ENCODE data around the gene RANBP3L. TPM values are rescaled to one million over a fixed set of nuclear protein-coding genes. Genes with fewer than 3 reads are reported as not detected.
"Not testable (repeated sequence)": the region's sequence is repeated elsewhere in the genome, so short reads cannot be mapped to it uniquely, and the experiment has no call there.

Gene RANBP3L
- total RNA-seq, 3 donors from 2014 or later, result 0.11 TPM; not detected in 2

DNA sequence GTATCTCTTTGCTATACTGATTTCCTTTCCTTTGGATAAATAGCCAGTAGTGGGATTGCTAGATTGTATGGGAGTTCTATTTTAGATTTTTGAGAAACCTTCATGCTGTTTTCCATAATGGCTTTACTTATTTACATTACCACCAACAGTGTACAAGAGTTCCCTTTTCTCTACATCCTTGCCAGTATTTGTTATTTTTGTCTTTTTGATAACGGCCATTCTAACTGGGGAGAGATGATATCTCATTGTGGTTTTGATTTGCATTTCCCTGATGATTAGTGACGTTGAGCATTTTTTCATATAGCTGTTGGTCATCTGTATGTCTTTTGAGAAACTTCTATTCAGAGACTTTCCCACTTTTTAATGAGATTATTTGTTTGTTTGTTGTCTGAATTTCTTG lies 85.8 kb downstream of the RANBP3L start:
- peaks cover 37% of the 10 kb centered on the region for H3K36me3 Mint-ChIP-seq (ENCODE audit: insufficient read depth)
- ATAC-seq, result no peak

DNA sequence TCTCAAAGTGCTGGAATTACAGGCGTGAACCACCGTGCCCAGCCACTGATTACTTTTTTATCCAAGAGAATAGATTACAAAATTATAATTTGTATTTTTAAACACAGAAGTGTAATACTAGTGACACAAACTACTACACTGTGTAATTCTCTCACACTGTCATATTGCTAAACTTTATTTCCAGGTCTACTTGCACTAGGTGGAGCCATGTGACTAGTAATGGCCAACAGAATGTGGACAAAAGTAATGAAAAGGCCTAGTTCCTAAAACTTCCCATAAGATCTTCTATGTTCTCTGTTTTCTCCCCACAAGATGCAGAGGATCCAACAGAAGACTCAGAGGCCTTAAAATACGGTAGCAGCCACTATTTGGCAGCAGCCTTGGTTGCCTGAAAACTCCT lies 87.3 kb downstream of the RANBP3L start:
- no peak for DNase-seq
- no peaks in the 10 kb centered on the region for H3K4me1 Mint-ChIP-seq (ENCODE audit: low read depth)

More for the DNA sequence above, 85.8 kb downstream of the RANBP3L start:
- H3K4me3 Mint-ChIP-seq, result no peak overlapping the region
- H3K9me3 Mint-ChIP-seq, result no peaks in the 10 kb centered on the region
- no peaks in the 10 kb centered on the region for H3K27me3 Mint-ChIP-seq (ENCODE audit: low read depth)
- no peak for DNase-seq
- H3K4me1 Mint-ChIP-seq (ENCODE audit: low read depth), result no peaks in the 10 kb centered on the region

DNA sequence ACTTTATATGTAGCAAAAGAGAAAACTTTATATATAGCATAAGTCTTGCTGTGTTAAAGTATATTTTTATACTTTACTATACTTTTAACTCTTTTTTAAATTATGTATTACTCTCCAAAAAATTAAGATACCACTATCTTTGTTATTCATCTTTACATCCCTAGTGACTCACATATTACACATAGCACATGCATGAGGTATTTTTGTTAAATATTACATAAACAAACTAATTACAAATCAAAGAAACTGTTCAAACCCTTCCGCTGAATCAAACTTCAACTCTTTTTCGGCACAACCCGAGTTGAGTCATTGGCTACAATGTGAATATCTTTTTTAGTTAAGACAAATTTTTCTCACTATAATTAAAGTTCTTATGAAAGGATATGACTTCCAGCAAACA lies 92.0 kb downstream of the RANBP3L start:
- ATAC-seq (no peak), DNase-seq (no peak)
- no peak overlapping the region for H3K4me3 Mint-ChIP-seq
- no peaks in the 10 kb centered on the region for H3K4me1 Mint-ChIP-seq (ENCODE audit: low read depth)
- no peaks in the 10 kb centered on the region for H3K27me3 Mint-ChIP-seq (ENCODE audit: low read depth)
- H3K36me3 Mint-ChIP-seq (ENCODE audit: insufficient read depth), result peaks cover 34% of the 10 kb centered on the region
- peaks cover 5% of the 10 kb centered on the region for H3K9me3 Mint-ChIP-seq

More for the DNA sequence above, 87.3 kb downstream of the RANBP3L start:
- no peak overlapping the region for H3K4me3 Mint-ChIP-seq
- H3K9me3 Mint-ChIP-seq, result no peaks in the 10 kb centered on the region
- H3K27me3 Mint-ChIP-seq (ENCODE audit: low read depth), result no peaks in the 10 kb centered on the region
- peaks cover 36% of the 10 kb centered on the region for H3K36me3 Mint-ChIP-seq (ENCODE audit: insufficient read depth)
- ATAC-seq, result no peak

DNA sequence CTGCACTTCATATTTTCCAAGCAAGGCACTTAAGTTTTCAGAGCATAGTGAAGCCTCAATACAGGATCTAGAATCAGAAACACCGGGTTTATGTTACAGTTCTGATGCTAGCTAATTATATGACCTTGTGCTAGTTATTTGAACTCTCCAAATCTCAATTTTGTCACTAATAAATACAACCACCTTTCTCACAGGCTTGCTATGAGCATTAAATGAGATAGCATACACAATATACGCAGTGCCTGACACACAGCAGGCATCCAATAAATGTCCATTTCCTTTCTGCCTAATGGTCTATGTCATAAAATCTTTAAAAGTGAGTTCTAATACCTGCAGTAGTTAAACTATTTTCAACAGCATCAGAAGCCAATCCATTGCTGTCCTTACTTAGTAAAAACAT lies 92.9 kb downstream of the RANBP3L start:
- Mint-ChIP-seq H3K4me1 (ENCODE audit: low read depth) (no peaks in the 10 kb centered on the region), H3K9me3 (peaks cover 5% of the 10 kb centered on the region), H3K4me3 (no peak overlapping the region), H3K36me3 (ENCODE audit: insufficient read depth) (peaks cover 33% of the 10 kb centered on the region), H3K27me3 (ENCODE audit: low read depth) (no peaks in the 10 kb centered on the region)
- no peak for ATAC-seq
- DNase-seq, result no peak

DNA sequence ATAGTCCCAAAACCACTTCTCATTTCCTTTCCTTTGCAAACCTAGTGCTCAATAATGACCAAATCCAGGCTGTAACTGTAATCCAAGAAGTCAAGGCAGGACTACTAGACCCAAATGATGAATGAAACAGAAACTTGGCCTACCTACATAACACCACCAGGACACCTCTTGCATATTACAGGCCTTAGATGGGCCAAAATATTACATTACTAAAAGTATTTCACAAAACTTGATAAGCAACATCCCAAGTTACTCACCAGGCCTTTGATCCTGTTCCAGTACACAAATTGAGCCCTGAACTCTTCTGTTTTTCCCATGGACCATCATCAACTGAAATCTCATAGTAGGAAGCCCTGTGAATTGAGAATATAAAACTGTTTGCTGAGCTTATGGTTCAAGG lies 94.8 kb downstream of the RANBP3L start:
- H3K4me3 Mint-ChIP-seq, result no peak overlapping the region
- ATAC-seq (no peak), DNase-seq (no peak)
- H3K4me1 Mint-ChIP-seq (ENCODE audit: low read depth), result no peaks in the 10 kb centered on the region
- peaks cover 24% of the 10 kb centered on the region for H3K36me3 Mint-ChIP-seq (ENCODE audit: insufficient read depth)
- H3K9me3 Mint-ChIP-seq, result peaks cover 5% of the 10 kb centered on the region
- H3K27me3 Mint-ChIP-seq (ENCODE audit: low read depth), result no peaks in the 10 kb centered on the region

DNA sequence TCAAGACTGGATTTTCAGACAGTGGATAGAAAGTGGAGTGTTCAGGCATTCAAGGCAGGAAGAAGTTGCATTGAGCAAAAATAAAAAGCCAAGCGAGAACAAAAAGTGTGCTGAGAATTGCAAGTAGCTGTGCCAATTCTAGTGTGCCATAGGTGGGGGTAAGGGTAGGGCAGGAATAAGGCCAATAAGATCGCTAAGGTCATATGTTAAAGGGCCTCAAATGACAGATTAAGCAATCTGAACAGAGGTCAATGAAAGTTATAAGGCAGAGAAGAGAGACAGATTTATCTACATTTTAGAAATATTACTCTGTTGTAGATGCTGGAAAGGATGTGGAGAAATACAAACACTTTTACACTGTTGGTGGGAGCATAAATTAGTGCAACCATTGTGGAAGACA lies 96.4 kb downstream of the RANBP3L start:
- Mint-ChIP-seq H3K4me1 (ENCODE audit: low read depth) (no peaks in the 10 kb centered on the region), H3K27me3 (ENCODE audit: low read depth) (no peaks in the 10 kb centered on the region), H3K36me3 (ENCODE audit: insufficient read depth) (peaks cover 19% of the 10 kb centered on the region), H3K4me3 (no peak overlapping the region), H3K9me3 (peaks cover 5% of the 10 kb centered on the region)
- no peak for DNase-seq
- no peak for ATAC-seq

DNA sequence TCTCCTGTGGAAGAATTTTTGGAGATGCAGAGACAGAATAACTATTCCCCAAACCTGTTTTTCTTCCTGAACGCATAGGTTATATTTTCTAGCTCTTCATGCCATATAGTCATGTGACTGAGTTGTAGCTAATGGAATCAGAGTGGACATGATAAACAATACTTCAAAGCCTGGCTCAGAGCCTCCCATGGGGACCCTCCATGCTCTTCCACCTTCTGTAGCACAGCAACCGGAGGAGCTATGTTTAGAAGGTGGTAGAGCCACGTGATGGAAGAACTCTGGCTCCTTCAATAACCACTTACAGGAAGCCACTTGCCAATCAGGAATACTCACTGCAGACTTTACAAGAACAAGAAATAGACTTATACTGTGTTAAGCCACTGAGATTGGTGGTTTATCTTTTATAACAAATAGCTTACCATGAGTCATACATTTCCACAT lies 99.2 kb downstream of the RANBP3L start:
- DNase-seq, result no peak
- peaks cover 5% of the 10 kb centered on the region for H3K9me3 Mint-ChIP-seq
- H3K4me1 Mint-ChIP-seq (ENCODE audit: low read depth), result no peaks in the 10 kb centered on the region
- peaks cover 15% of the 10 kb centered on the region for H3K36me3 Mint-ChIP-seq (ENCODE audit: insufficient read depth)
- no peaks in the 10 kb centered on the region for H3K27me3 Mint-ChIP-seq (ENCODE audit: low read depth)
- H3K4me3 Mint-ChIP-seq, result no peak overlapping the region
- ATAC-seq, result no peak

DNA sequence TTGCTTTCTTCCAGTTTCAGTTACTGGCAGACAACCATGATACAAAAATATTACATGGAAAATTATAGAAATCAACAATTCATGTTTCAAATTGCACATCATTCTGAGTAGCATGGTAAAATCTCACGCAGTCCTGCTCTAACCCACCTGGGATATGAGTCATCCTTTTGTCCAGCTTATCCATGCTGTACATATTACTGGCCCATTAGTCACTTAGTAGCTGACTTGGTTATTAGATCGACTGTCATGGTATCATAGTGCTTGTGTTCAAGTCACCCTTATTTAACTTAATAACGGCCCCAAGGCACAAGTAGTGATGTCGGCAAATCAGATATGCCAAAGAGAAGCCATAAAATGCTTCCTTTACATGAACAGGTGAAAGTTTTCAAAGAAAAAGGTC lies 101.2 kb downstream of the RANBP3L start:
- Mint-ChIP-seq H3K4me3 (no peak overlapping the region), H3K36me3 (ENCODE audit: insufficient read depth) (peaks cover 16% of the 10 kb centered on the region), H3K27me3 (ENCODE audit: low read depth) (no peaks in the 10 kb centered on the region), H3K4me1 (ENCODE audit: low read depth) (no peaks in the 10 kb centered on the region), H3K9me3 (no peaks in the 10 kb centered on the region)
- ATAC-seq (no peak), DNase-seq (no peak)

DNA sequence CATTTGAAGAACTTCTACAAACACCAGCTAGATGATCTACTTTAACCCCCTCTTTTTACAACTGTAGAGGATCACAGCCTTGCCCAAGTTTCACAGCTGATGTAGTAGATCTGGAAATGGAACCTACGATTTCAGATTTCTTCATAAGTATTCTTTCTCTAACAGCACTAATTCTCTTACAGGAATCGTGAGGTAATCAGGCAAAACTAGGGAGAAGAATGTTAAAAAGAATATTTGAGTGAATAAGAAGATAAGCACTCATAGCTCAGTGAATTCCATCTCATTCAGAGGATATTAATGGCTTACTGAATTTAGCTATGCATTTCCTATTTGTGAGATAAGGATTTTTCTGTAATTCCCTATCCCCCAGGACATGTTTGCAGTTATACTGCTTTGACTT lies 102.1 kb downstream of the RANBP3L start:
- Mint-ChIP-seq H3K4me3 (no peak overlapping the region), H3K9me3 (no peaks in the 10 kb centered on the region), H3K4me1 (ENCODE audit: low read depth) (no peaks in the 10 kb centered on the region), H3K27me3 (ENCODE audit: low read depth) (no peaks in the 10 kb centered on the region), H3K36me3 (ENCODE audit: insufficient read depth) (peaks cover 18% of the 10 kb centered on the region)
- no peak for ATAC-seq
- DNase-seq, result no peak

DNA sequence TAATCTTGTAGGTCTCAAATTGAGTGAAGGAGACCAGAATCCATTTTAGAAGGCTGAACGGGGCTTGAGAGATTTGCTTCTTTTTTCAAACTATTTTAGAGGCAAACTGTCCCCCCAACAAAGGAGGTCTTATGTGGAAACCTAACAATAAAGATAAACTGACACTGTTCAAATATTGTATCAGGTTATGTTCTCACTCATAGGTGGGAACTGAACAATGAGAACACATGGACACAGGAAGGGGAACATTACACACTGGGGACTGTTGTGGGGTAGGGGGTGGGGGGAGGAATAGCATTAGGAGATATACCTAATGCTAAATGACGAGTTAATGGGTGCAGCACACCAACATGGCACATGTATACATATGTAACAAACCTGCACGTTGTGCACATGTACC lies 102.9 kb downstream of the RANBP3L start:
- not testable (repeated sequence) for H3K4me1 Mint-ChIP-seq (ENCODE audit: low read depth); H3K9me3 Mint-ChIP-seq; DNase-seq; H3K27me3 Mint-ChIP-seq (ENCODE audit: low read depth); ATAC-seq; H3K4me3 Mint-ChIP-seq
- peaks cover 19% of the 10 kb centered on the region for H3K36me3 Mint-ChIP-seq (ENCODE audit: insufficient read depth)

Other genes with a start within 250 kb of the RANBP3L start
- not detected for gene UGT3A2, start 235.0 kb downstream of the RANBP3L start, total RNA-seq
- gene LMBRD2, start 150.0 kb downstream of the RANBP3L start, total RNA-seq, result 1 to 10 TPM; 6.7 to 8.7 (median 6.8) TPM
- gene SKP2, start 149.8 kb downstream of the RANBP3L start, total RNA-seq, result 10 to 100 TPM; 31.2 to 43.2 (median 31.2) TPM
- gene NADK2, start 60.0 kb downstream of the RANBP3L start, total RNA-seq, result 10 to 100 TPM; 18.9 to 19.5 (median 19.5) TPM

Data from activated T-cell treated with anti-CD3 and anti-CD28 coated beads, Interleukin-2, amount 50 U/mL, for 4 hours (primary cell).